ENCODE data around the gene CNGA3. TPM values are rescaled to one million over a fixed set of nuclear protein-coding genes. Genes with fewer than 3 reads are reported as not detected.

CNGA3 gene
- total and polyA plus RNA-seq, 2 of the 8 experiments (the other 6 are each of a cell fraction or from before 2014, with no cell fraction given) = 0.02 TPM; not detected in 1

GRCh38 chr2:98374286-98374685, 28.0 kb downstream of the CNGA3 start (continued):
- TF ChIP-seq RBBP5 (IDR thresholded peaks at IDR 0.05; ENCODE audit: borderline replicate concordance, low read depth, low read length) = no peak
